22Rv1 (cell line): ENCODE results near the gene CST7.

Experiments
- CTCF ChIP-seq: fragments of 450-650 bp; IDR thresholded peaks from 2 replicates; pipeline ENCODE4 v1.5.1; 2017; ENCODE audit warnings: mild to moderate bottlenecking
- ZFX ChIP-seq: fragments of 450-650 bp; IDR thresholded peaks from 2 replicates; pipeline ENCODE4 v1.6.1; 2017; ENCODE audit warnings: antibody characterized with exemption, borderline replicate concordance

GRCh38 chr20:24953209-24953575, 4.1 kb downstream of the CST7 start:
- TF ChIP-seq CTCF: no peak
- TF ChIP-seq ZFX: no peak
